ENCODE measurements around the gene GREB1L. TPM values are rescaled to one million over a fixed set of nuclear protein-coding genes. Genes with fewer than 3 reads are reported as not detected.

Gene GREB1L
- polyA plus RNA-seq, 1 donor (not counting 4 experiments of a cell fraction or from before 2014, with no cell fraction given): 5.5 TPM

GRCh38 chr18:21404426-21404825 lies 162.4 kb downstream of the GREB1L start:
- H3K9me3 ChIP-seq (ENCODE audit: control insufficient read depth, low read depth, low read length): no peaks in the 10 kb centered on the region
- H3K9ac ChIP-seq (ENCODE audit: control insufficient read depth, extremely low read depth, insufficient read depth, low read length): no peak overlapping the region
- H3K9me1 ChIP-seq (ENCODE audit: control insufficient read depth, extremely low read depth, insufficient read depth, low read length): no peaks in the 10 kb centered on the region
- no peak overlapping the region for H3K4me3 ChIP-seq (ENCODE audit: control insufficient read depth in 2 of 3, extremely low read depth in 1 of 3, insufficient read depth in 2 of 3, low read depth in 1 of 3, low read length in 3 of 3)
- no peak overlapping the region for H3K27ac ChIP-seq (ENCODE audit: control insufficient read depth, insufficient read depth, low read length)
- H2AFZ ChIP-seq (ENCODE audit: control insufficient read depth, low read length): no peak overlapping the region
- no peak overlapping the region for H3K4me2 ChIP-seq (ENCODE audit: control insufficient read depth, extremely low read depth, insufficient read depth, low read depth, low read length)
- dilution Hi-C loops (cut with MboI; ENCODE audit: extremely low pct_ligation_motif_present, low sequenced_read_pairs): no loop called here
- no peaks in the 10 kb centered on the region for H3K27me3 ChIP-seq (ENCODE audit: control insufficient read depth, extremely low read depth, insufficient read depth, low read length)
- FAIRE-seq (no peak), DNase-seq (ENCODE audit: low read depth, low spot score) (no peak)
- no peaks in the 10 kb centered on the region for H3K4me1 ChIP-seq (ENCODE audit: control insufficient read depth, extremely low read depth, insufficient read depth, low read length)
- H3K79me2 ChIP-seq (ENCODE audit: control insufficient read depth, insufficient read depth, low read length): no peaks in the 10 kb centered on the region
- H4K20me1 ChIP-seq (ENCODE audit: control insufficient read depth, extremely low read depth, insufficient read depth, low read length): no peaks in the 10 kb centered on the region
- TF ChIP-seq CTCF (optimal IDR thresholded peaks at IDR 0.05 in 1 of 3, IDR thresholded peaks at IDR 0.05 in 1 of 3, conservative IDR thresholded peaks at IDR 0.05 in 1 of 3; ENCODE audit: extremely low read depth in 1 of 3, insufficient read depth in 2 of 3, low read length in 3 of 3) (no peak), EZH2 (IDR thresholded peaks at IDR 0.05; ENCODE audit: low read length) (no peak)
- H3K36me3 ChIP-seq (ENCODE audit: control insufficient read depth in 2 of 2, extremely low read depth in 1 of 2, insufficient read depth in 2 of 2, low read length in 2 of 2): no peaks in the 10 kb centered on the region

GRCh38 chr18:21406116-21406515 lies 164.1 kb downstream of the GREB1L start:
- no peak overlapping the region for H2AFZ ChIP-seq (ENCODE audit: control insufficient read depth, low read length)
- no peaks in the 10 kb centered on the region for H3K4me1 ChIP-seq (ENCODE audit: control insufficient read depth, extremely low read depth, insufficient read depth, low read length)
- H3K27me3 ChIP-seq (ENCODE audit: control insufficient read depth, extremely low read depth, insufficient read depth, low read length): no peaks in the 10 kb centered on the region
- no peak overlapping the region for H3K4me3 ChIP-seq (ENCODE audit: control insufficient read depth in 2 of 3, extremely low read depth in 1 of 3, insufficient read depth in 2 of 3, low read depth in 1 of 3, low read length in 3 of 3)
- dilution Hi-C loops (cut with MboI; ENCODE audit: extremely low pct_ligation_motif_present, low sequenced_read_pairs): no loop called here
- no peak overlapping the region for H3K4me2 ChIP-seq (ENCODE audit: control insufficient read depth, extremely low read depth, insufficient read depth, low read depth, low read length)
- DNase-seq (ENCODE audit: low read depth, low spot score) (no peak), FAIRE-seq (no peak)
- TF ChIP-seq CTCF (optimal IDR thresholded peaks at IDR 0.05 in 1 of 3, IDR thresholded peaks at IDR 0.05 in 1 of 3, conservative IDR thresholded peaks at IDR 0.05 in 1 of 3; ENCODE audit: extremely low read depth in 1 of 3, insufficient read depth in 2 of 3, low read length in 3 of 3): no peak
- TF ChIP-seq EZH2 (IDR thresholded peaks at IDR 0.05; ENCODE audit: low read length): no peak
- H4K20me1 ChIP-seq (ENCODE audit: control insufficient read depth, extremely low read depth, insufficient read depth, low read length): no peaks in the 10 kb centered on the region
- no peaks in the 10 kb centered on the region for H3K9me1 ChIP-seq (ENCODE audit: control insufficient read depth, extremely low read depth, insufficient read depth, low read length)
- H3K36me3 ChIP-seq (ENCODE audit: control insufficient read depth in 2 of 2, extremely low read depth in 1 of 2, insufficient read depth in 2 of 2, low read length in 2 of 2): no peaks in the 10 kb centered on the region
- H3K9me3 ChIP-seq (ENCODE audit: control insufficient read depth, low read depth, low read length): no peaks in the 10 kb centered on the region
- no peak overlapping the region for H3K9ac ChIP-seq (ENCODE audit: control insufficient read depth, extremely low read depth, insufficient read depth, low read length)
- H3K79me2 ChIP-seq (ENCODE audit: control insufficient read depth, insufficient read depth, low read length): no peaks in the 10 kb centered on the region
- no peak overlapping the region for H3K27ac ChIP-seq (ENCODE audit: control insufficient read depth, insufficient read depth, low read length)

Measured in keratinocyte (primary cell).